Endothelial cell (in vitro differentiated cells): ENCODE measurements around the gene ZIK1. TPM values are rescaled to one million over a fixed set of nuclear protein-coding genes. Genes with fewer than 3 reads are reported as not detected.

Source experiments
- DNase-seq: peaks from one replicate; pipeline ENCODE4 v3.0.0; 2021; ENCODE audit warnings: low spot score
- H3K27ac Mint-ChIP-seq: one replicate; pipeline ENCODE4 v1.8.0; 2021; ENCODE audit warnings: mixed read lengths, inconsistent platforms; ENCODE audit not compliant: unreplicated experiment
- H3K27me3 Mint-ChIP-seq: one replicate; pipeline ENCODE4 v1.8.0; 2021; ENCODE audit warnings: mild to moderate bottlenecking, moderate library complexity, mixed read lengths, inconsistent platforms; ENCODE audit not compliant: unreplicated experiment
- H3K36me3 Mint-ChIP-seq: one replicate; pipeline ENCODE4 v1.8.0; 2021; ENCODE audit warnings: mild to moderate bottlenecking, low read depth, mixed read lengths, inconsistent platforms; ENCODE audit not compliant: unreplicated experiment
- H3K4me1 Mint-ChIP-seq: one replicate; pipeline ENCODE4 v1.8.0; 2021; ENCODE audit warnings: mild to moderate bottlenecking, mixed read lengths, inconsistent platforms; ENCODE audit not compliant: unreplicated experiment
- H3K4me3 Mint-ChIP-seq: one replicate; pipeline ENCODE4 v1.8.0; 2021; ENCODE audit warnings: mild to moderate bottlenecking, mixed read lengths, inconsistent platforms; ENCODE audit not compliant: unreplicated experiment
- H3K9me3 Mint-ChIP-seq: one replicate; pipeline ENCODE4 v1.8.0; 2021; ENCODE audit warnings: mixed read lengths, inconsistent platforms; ENCODE audit not compliant: unreplicated experiment
- CTCF ChIP-seq: fragments of 200-600 bp; sonication (generic); IDR thresholded peaks from one replicate; pipeline ENCODE4 v1.5.0; 2021; ENCODE audit warnings: antibody characterized with exemption; ENCODE audit not compliant: unreplicated experiment
- total RNA-seq: library from RNA; stranded (reverse); fragmentation: NEBNext Ultra II Directional; extraction: Animal tissue kit (Norgen Biotek cat#: 25700); gene quantifications from one replicate; pipeline ENCODE4 v1.2.1, GENCODE V29; 2021; ENCODE audit not compliant: unreplicated experiment

The ZIK1 gene
- total RNA-seq, 1 donor from 2014 or later = 19.9 TPM

GRCh38 chr19:57606931-57607330 is 23.0 kb downstream of the ZIK1 start:
- TF ChIP-seq CTCF = no peak
- Mint-ChIP-seq H3K4me1 (no peaks in the 10 kb centered on the region), H3K9me3 (peaks cover 5% of the 10 kb centered on the region), H3K36me3 (peaks cover 49% of the 10 kb centered on the region), H3K4me3 (no peak overlapping the region), H3K27ac (no peak overlapping the region), H3K27me3 (peaks cover 5% of the 10 kb centered on the region)
- DNase-seq = no peak

- no peak overlapping the region for H3K4me3 Mint-ChIP-seq
- no peak for DNase-seq
- H3K36me3 Mint-ChIP-seq = peaks cover 35% of the 10 kb centered on the region
- H3K9me3 Mint-ChIP-seq = peaks cover 16% of the 10 kb centered on the region
- H3K27me3 Mint-ChIP-seq = peaks cover 12% of the 10 kb centered on the region
- peaks cover 16% of the 10 kb centered on the region for H3K4me1 Mint-ChIP-seq
- no peak overlapping the region for H3K27ac Mint-ChIP-seq
- no peak for TF ChIP-seq CTCF
Measured at GRCh38 chr19:57611113-57611512, 27.2 kb downstream of the ZIK1 start.

DNA sequence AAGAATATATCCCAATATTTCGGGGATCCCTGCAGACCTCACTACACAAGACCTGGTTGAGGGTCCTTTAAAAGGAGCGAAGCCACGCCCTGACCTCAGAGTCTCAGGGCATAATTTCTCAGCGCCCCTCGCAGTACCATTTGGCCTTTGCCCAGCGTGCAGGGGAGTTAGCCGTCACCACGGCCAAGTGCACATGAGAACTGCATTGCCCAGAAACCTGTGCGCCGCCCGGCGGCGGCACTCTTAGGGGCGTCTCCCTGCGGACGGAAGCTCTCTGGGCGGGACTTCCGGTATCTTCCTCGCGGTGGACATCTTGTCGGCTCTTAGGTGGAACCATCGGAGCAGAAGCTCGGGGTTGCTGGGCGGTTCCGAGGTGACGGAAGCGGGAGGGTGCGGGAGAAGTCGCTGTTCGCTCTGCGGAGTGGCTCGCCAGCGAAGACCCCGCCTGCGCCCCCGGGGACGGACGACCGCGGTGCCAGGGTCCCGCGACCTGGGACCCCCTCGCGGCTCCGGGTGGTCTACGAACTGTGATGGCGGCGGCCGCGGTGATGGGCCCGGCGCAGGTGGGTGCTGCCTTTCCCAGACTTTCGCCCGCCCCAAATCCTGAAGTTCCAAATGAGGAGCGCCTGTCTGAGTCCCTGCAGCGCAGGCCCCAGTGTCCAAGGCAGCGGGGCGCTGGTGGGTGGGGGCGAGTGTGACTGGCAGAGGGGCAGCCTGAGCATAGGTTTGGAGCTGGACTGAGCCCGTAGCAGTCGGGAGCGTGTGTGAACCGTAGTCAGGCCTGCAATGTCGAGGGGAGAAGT is 30.2 kb downstream of the ZIK1 start, which contains the start of gene ZNF134:
Gene ZNF134 (plus strand): TSS at position 302 of the 803 bp plus-strand sequence. CDS start 5,227 bp downstream, outside the sequence.
- H3K36me3 Mint-ChIP-seq = peaks cover 49% of the 10 kb centered on the region
- H3K4me1 Mint-ChIP-seq = peaks cover 17% of the 10 kb centered on the region
- peaks cover 37% of the 10 kb centered on the region for H3K9me3 Mint-ChIP-seq

DNA sequence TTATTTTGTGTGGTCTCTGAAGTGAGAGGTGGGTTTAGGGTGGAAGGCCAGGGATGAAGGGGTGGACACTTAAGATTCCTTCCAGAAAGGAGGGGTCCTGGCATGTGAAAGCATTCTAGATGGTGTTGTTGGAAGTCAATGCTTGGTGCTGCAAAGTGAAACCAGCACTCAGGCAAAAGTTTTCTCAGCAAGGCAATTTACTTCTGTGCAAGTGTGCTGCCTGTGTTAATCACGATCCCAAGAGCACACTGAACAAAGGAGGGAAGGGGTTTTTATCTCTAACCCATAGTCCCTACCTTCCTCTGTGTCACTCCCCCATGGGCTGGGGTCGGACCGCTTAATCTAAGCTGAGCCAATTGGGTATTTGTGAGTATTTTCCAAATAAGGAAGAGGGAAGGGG is 31.4 kb downstream of the ZIK1 start:
- H3K4me3 Mint-ChIP-seq = peak overlapping the region; percentile 100
- H3K27ac Mint-ChIP-seq = peak overlapping the region; percentile 84

More for the DNA sequence above, 30.2 kb downstream of the ZIK1 start, which contains the start of gene ZNF134:
- no peak for TF ChIP-seq CTCF
- Mint-ChIP-seq H3K4me3 (peak within 1 kb of the TSS; percentile 100), H3K27me3 (peaks cover 12% of the 10 kb centered on the region), H3K27ac (peak within 1 kb of the TSS; percentile 84)
- DNase-seq = peak; percentile 86

More for the DNA sequence above, 31.4 kb downstream of the ZIK1 start:
- DNase-seq = no peak
- no peak for TF ChIP-seq CTCF
- peaks cover 49% of the 10 kb centered on the region for H3K9me3 Mint-ChIP-seq
- peaks cover 61% of the 10 kb centered on the region for H3K36me3 Mint-ChIP-seq
- H3K4me1 Mint-ChIP-seq = peaks cover 17% of the 10 kb centered on the region
- H3K27me3 Mint-ChIP-seq = peaks cover 12% of the 10 kb centered on the region
